WERI-Rb-1 (cell line): ENCODE data around the gene KDSR.

Experiments
- DNase-seq: peaks from one replicate; pipeline ENCODE4 v3.0.0-alpha.2; 2020
- H3K27ac ChIP-seq: fragments of 250-450 bp; sonication (Bioruptor Pico); 2 replicates; pipeline ENCODE4 v1.5.1; 2020; ENCODE audit warnings: mild to moderate bottlenecking, moderate library complexity
- H3K27me3 ChIP-seq: fragments of 250-450 bp; sonication (Bioruptor Pico); 2 replicates; pipeline ENCODE4 v1.5.1; 2021; ENCODE audit warnings: mild to moderate bottlenecking, low read depth, moderate library complexity; ENCODE audit not compliant: insufficient read depth, severe bottlenecking
- H3K36me3 ChIP-seq: fragments of 250-450 bp; sonication (Bioruptor Pico); 2 replicates; pipeline ENCODE4 v1.5.1; 2020; ENCODE audit warnings: mild to moderate bottlenecking, moderate library complexity
- H3K4me3 ChIP-seq: 2 replicates; pipeline ENCODE4 v1.5.1; 2011; ENCODE audit warnings: low read depth, mild to moderate bottlenecking, control low read depth, low read length
- H3K9me3 ChIP-seq: fragments of 250-450 bp; sonication (Bioruptor Pico); 2 replicates; pipeline ENCODE4 v1.5.1; 2021; ENCODE audit warnings: mild to moderate bottlenecking, moderate library complexity; ENCODE audit not compliant: severe bottlenecking
- CTCF ChIP-seq: IDR thresholded peaks from 2 replicates; pipeline ENCODE4 v1.5.1; 2011; ENCODE audit warnings: low read depth, mild to moderate bottlenecking, control low read depth, inconsistent platforms, low read length

Gene KDSR

DNA sequence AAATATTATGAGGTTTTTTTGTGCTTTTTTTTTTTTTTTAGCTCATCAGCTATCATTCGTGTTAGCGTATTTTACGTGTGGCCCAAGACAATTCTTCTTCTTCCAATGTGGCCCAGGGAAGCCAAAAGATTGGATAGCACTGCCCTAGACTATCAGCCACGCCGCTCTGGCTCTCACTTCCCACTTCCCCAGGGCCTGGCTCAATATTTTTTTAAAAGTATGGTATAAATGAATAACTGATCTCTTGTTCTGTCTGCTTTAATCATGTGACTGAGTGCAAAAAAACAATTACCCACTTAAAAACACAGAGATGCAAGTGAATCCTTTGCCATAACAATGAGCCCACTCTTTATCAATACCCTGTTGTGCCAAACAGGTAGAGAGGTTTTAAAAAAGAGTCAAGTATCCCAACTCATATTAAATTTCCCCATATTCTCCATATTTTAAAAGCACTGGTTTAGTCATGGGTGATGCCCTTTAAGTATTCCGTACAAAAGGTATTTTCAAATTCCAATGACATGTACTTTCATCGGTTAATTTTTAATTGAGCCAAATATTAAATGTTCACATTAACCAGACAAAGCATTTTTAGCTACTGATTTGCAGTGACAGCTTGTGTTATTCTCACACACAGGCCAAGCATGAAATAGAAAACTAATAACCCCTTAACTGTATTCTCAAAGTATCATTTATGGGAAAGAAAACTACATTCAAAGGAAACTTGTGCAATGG, 60.0 kb downstream of the KDSR start:
- TF ChIP-seq CTCF, result no peak
- DNase-seq, result no peak
- Histone ChIP-seq H3K9me3 (no peaks in the 10 kb centered on the region), H3K36me3 (no peaks in the 10 kb centered on the region), H3K27me3 (no peaks in the 10 kb centered on the region), H3K27ac (no peak overlapping the region), H3K4me3 (no peak overlapping the region)

DNA sequence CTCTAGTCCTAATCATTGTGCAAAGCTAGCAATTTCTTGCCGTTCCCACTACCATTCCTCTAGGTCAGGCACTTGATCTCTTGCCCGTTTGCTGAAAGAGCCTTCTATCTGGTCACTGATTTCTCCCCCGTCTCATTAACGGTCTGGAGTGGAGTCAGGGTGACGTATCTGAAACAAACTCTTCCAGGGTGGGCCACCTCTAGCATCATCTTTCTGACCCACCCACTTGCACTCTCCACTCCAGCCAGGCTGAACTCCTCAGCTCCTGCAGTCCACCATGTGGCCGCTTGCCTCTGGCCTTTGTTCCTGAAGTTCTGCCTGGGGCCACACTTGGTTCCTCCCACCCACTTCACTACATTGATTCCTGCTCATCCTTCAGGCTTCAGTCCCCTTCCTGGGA, 60.8 kb downstream of the KDSR start:
- H3K27me3 ChIP-seq, result no peaks in the 10 kb centered on the region
- no peak for TF ChIP-seq CTCF
- H3K36me3 ChIP-seq, result peaks cover 4% of the 10 kb centered on the region; the same call in 1 of the 2 replicates
- H3K27ac ChIP-seq, result no peak overlapping the region
- DNase-seq, result no peak
- no peak overlapping the region for H3K4me3 ChIP-seq
- no peaks in the 10 kb centered on the region for H3K9me3 ChIP-seq

DNA sequence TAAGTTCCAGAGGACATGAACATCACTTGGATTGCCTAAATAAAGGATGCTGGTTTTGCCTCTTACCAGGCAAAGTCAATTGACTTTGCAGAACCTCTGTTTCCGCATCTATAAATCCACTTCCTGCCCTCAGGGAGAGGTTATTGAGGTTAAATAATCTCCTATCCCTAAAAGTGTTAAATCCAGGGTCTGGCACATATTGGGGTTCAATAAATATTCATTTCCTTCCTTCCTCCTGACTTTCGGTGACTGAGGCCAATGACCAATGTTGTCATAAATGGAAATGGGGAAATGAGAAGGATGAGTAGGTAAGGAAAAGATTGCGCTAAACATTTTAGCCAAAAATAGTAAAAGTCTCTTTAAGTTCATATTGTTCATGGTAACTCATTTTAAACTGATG, 63.5 kb downstream of the KDSR start:
- Histone ChIP-seq H3K36me3 (peaks cover 4% of the 10 kb centered on the region; the same call in 1 of the 2 replicates), H3K27ac (no peak overlapping the region), H3K27me3 (no peaks in the 10 kb centered on the region), H3K4me3 (no peak overlapping the region), H3K9me3 (no peaks in the 10 kb centered on the region)
- no peak for DNase-seq
- TF ChIP-seq CTCF, result no peak

GRCh38 chr18:63302636-63303405, 64.2 kb downstream of the KDSR start:
- H3K9me3 ChIP-seq, result no peaks in the 10 kb centered on the region
- no peak overlapping the region for H3K4me3 ChIP-seq
- no peak for TF ChIP-seq CTCF
- H3K36me3 ChIP-seq, result peaks cover 4% of the 10 kb centered on the region; the same call in 1 of the 2 replicates
- H3K27me3 ChIP-seq, result no peaks in the 10 kb centered on the region
- H3K27ac ChIP-seq, result no peak overlapping the region
- DNase-seq, result no peak

DNA sequence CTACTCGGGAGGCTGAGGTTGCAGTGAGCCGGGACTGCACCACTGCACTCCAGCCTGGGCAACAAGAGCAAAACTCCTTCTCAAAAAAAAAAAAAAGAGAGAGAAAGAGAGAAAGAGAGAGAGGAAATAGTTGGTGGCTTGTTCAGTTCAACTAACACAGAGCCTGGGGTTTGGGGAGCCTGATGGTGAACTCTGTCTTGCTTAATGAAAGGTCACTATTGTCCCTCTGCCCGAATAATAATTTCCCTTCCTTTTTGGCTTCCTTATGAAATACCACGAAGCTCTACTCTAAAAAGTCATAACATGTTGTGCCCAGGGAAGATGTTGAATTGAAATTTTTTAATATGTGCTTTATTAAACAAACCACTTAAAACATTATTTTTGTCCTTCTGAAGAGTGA, 64.8 kb downstream of the KDSR start:
- TF ChIP-seq CTCF, result no peak
- Histone ChIP-seq H3K4me3 (no peak overlapping the region), H3K27me3 (no peaks in the 10 kb centered on the region), H3K9me3 (no peaks in the 10 kb centered on the region), H3K27ac (no peak overlapping the region), H3K36me3 (peaks cover 4% of the 10 kb centered on the region; the same call in 1 of the 2 replicates)
- no peak for DNase-seq
